PFSK-1 (cell line): ENCODE measurements around the gene KCNE1.

ENCODE experiments used
- FOXP2 ChIP-seq: optimal IDR thresholded peaks from 2 replicates; pipeline ENCODE3; 2011; ENCODE audit warnings: borderline replicate concordance, control low read depth, inconsistent platforms; ENCODE audit not compliant: insufficient read depth; ENCODE audit errors: extremely low read length, extremely low read depth
- POLR2AphosphoS5 ChIP-seq: IDR thresholded peaks from 2 replicates; pipeline ENCODE4 v1.6.1; 2012; ENCODE audit warnings: low read depth, mild to moderate bottlenecking, control low read depth, low read length, moderate library complexity
- REST ChIP-seq, 2 experiments: IDR thresholded peaks; 2 replicates each; pipeline versions ENCODE4 v1.6.1 to v1.8.0; 2011 to 2012; ENCODE audit warnings: low read depth in 2 of 2, low read length in 2 of 2, control low read depth in 1 of 2, inconsistent platforms in 1 of 2, mild to moderate bottlenecking in 1 of 2, moderate library complexity in 1 of 2; ENCODE audit not compliant: insufficient read depth in 1 of 2
- SIN3A ChIP-seq: IDR thresholded peaks from 2 replicates; pipeline ENCODE4 v1.6.1; 2012; ENCODE audit warnings: mild to moderate bottlenecking, low read length, moderate library complexity, borderline replicate concordance; ENCODE audit not compliant: insufficient read depth
- TAF1 ChIP-seq: IDR thresholded peaks from 2 replicates; pipeline ENCODE4 v1.6.1; 2012; ENCODE audit warnings: low read length, control low read depth, borderline replicate concordance; ENCODE audit not compliant: insufficient read depth

The KCNE1 gene

GRCh38 chr21:34526618-34527290, 14.7 kb upstream of the KCNE1 start:
- peak; percentile 68; the same call in 1 of the 2 replicates for TF ChIP-seq POLR2AphosphoS5
- TF ChIP-seq REST (IDR thresholded peaks at IDR 0.05; ENCODE audit: insufficient read depth in 1 of 2, low read depth in 2 of 2, low read length in 2 of 2), result peak in 1 of 2 experiments; percentile 81; a peak in 1 of 4 replicates
- no peak for TF ChIP-seq FOXP2
- peak; percentile 72; the same call in 1 of the 2 replicates for TF ChIP-seq SIN3A
- TF ChIP-seq TAF1, result no peak

GRCh38 chr21:34526241-34526617, 14.2 kb upstream of the KCNE1 start:
- TF ChIP-seq TAF1, result no peak

- TF ChIP-seq SIN3A (no peak), REST (IDR thresholded peaks at IDR 0.05; ENCODE audit: insufficient read depth in 1 of 2, low read depth in 2 of 2, low read length in 2 of 2) (no peak), TAF1 (no peak), POLR2AphosphoS5 (no peak), FOXP2 (no peak)
These were observed 12.9 kb upstream of the KCNE1 start for GRCh38 chr21:34524646-34525601.

- TF ChIP-seq TAF1, result no peak
- no peak for TF ChIP-seq REST (IDR thresholded peaks at IDR 0.05; ENCODE audit: insufficient read depth in 1 of 2, low read depth in 2 of 2, low read length in 2 of 2)
- no peak for TF ChIP-seq FOXP2
- no peak for TF ChIP-seq SIN3A
- no peak for TF ChIP-seq POLR2AphosphoS5
These were observed 11.1 kb upstream of the KCNE1 start for GRCh38 chr21:34523019-34523555.

- no peak for TF ChIP-seq FOXP2
- no peak for TF ChIP-seq SIN3A
- TF ChIP-seq REST (IDR thresholded peaks at IDR 0.05; ENCODE audit: insufficient read depth in 1 of 2, low read depth in 2 of 2, low read length in 2 of 2), result no peak
- TF ChIP-seq TAF1, result no peak
- TF ChIP-seq POLR2AphosphoS5, result no peak
These were observed 10.3 kb upstream of the KCNE1 start for GRCh38 chr21:34522284-34522683.
